ENCODE results near the gene VWF. TPM values are rescaled to one million over a fixed set of nuclear protein-coding genes. Genes with fewer than 3 reads are reported as not detected.
"Not testable (repeated sequence)": the region's sequence is repeated elsewhere in the genome, so short reads cannot be mapped to it uniquely, and the experiment has no call there.

Gene VWF
- total RNA-seq, 1 donor from 2014 or later, result 9.7 TPM

DNA sequence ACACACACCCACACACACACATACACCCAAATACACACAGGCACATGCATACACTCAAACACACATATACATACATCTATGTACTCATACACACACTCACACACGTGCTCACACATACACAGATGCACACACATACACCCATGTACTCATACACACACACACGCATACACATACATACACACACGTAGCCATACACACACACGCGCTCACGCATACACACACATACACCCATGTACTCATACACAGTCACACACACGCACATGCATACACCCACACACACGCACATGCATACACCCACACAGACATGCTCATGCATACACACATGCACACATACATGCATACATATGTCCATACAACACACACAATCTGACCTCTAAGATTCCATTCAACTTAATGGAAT lies 91.7 kb downstream of the VWF start:
- DNase-seq, result no peak

DNA sequence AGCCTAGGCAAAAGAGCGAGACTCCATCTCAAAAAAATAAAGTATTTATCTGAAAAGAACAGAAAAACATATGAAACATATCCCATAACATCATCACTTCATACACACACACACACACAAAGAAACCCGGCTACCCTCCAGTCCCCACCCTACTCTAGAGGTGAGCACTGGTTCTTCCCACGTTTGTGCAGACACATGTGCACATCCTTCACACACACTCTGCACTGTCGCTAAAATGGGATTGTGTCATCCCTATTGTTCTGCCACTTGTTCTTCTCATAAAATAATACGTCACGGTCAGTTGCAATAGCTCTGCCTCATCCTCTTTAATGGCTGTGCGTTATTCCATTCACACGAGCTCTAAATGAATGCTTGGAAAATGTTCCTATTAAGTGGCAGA lies 93.5 kb downstream of the VWF start:
- DNase-seq, result no peak

DNA sequence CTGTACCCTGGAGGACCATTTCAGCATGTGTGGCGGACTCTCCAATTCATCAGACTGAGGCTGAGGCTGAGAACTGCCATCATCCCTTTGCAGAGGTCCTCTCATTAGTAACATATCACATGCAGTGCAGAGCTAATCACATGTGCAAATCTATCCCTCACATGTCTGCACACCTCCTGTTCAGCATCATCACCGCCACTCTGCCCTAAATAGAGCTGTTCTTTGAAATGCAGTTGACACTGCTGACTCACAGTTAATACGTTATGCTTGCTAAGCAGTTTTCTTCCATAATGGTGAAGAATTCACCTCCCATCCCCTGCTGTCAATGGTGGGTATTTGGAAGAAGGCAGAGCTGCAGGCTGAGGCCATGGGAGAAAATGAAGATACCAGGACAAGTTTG lies 94.4 kb downstream of the VWF start:
- no peak for DNase-seq

DNA sequence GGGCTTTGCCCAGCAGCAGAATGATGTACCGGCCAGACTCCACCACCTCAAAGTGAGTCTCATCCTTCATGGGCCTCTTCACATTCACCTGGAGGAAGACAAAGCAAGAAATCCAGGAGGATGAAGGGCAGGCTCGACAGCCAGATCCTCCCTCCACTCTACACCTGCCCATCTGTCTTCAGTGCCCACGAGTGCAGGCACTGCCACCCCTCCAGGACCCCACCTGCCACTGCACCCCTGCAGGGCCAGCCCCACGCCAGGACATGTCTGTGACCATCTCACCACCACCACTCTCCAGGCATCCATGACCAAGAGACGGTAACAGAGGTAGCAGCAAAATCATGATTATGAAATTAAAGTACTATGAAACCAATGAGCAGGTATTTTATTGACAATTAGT lies 95.1 kb downstream of the VWF start:
- no peak for DNase-seq

DNA sequence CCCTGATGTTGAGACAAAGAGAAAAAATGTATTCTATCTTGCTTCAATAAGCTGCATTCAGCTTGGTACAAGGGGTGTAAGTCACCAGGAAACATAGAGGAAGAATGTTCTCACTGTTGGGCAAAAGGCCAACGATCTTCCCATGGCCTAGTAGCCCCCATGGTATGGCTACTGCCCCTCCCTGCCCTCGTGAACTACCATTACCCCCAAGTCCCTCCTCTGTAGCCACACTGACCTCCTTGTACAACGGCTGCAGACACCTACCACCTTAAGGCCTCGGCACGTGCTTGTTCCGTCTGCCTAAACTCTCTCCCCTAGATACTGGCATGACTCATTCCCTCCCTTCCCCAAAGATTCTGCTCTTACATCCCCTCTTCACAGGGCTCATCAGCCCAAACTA lies 97.5 kb downstream of the VWF start:
- no peak for DNase-seq

DNA sequence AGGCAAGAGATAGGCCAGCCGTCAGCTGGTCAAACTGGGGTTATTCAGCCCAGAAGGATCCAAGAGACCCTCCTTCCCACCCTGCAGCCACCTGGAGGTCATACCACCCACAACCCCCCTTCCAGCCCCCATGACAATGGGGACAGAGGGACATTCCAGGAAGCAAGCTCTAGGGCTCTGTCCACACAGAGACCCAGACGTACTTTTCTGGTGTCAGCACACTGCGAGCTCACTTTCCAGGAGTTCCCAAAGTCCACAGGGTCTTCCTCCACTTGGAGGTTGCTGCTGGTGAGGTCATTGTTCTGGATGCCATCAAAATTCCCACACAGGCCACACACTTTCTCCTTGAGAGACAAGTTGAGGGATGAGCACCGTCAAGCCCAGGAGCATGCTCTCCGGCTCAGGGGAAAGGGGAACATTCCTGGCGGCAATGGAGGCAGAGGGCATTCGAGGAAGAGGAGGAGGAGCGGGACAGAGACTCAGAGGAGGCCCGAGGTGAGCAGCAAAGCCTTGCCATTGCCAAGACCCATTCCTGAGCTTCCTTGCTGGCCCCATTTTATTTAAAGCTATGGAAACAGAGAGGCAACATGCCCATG lies 98.7 kb downstream of the VWF start:
- not testable (repeated sequence) for DNase-seq

DNA sequence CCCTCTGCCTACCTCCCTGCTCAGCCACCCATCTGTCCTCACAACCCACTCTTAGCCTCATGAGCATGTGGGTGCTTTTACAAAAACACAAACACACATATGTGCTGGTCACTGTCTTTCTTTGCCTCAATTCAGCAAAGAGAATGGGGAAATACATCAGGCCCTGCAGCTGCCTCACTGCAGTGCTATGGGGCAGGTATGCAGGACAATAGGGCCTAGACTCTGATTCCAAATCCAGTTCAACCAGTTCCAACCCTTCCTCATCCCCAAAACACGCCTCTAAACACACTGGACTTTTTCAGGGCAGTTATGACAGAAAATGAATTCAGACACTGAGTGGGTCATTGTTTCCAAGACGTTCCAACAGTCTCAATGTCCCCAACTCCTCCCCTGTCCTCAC lies 100.4 kb downstream of the VWF start:
- peak; percentile 6 for DNase-seq

DNA sequence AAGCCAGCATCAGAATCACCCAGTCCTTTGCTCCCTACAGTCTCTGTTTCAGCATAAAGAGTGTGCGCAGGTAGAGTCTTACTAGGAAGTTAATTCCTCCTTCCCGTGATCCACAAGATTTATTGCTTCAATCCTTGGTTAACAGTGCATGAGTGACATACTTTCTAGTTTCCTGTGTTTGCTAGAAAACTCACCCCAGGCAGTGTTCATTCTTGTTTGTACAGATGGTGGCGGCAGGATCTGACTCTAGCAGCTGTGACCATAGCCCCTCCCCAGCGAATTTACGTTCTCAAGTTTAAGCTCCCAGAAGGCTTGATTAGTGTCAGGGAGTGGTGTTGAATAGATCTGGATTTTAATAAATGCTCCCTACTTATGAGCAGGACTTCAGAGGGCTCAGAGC lies 103.5 kb downstream of the VWF start:
- DNase-seq, result no peak

DNA sequence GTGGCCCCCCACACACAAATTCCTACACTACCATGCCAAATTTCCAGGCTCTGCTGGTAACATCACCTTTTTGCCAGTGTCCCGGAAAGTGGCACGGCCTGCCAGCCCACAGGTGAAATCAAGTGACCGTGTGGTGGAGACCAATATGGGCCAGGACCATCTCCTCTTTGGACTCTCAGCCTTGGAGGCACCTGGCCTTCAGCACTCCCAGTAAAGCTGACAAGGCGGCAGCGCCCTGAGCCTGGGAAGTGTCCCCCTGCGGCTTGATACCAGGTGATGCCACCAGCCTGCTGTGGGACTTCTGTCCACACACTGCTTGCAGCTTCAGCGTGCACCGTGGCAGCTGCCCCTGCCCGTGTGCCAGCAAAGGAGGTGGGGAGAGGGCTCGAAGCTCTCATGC lies 104.0 kb downstream of the VWF start:
- DNase-seq, result not testable (repeated sequence)

DNA sequence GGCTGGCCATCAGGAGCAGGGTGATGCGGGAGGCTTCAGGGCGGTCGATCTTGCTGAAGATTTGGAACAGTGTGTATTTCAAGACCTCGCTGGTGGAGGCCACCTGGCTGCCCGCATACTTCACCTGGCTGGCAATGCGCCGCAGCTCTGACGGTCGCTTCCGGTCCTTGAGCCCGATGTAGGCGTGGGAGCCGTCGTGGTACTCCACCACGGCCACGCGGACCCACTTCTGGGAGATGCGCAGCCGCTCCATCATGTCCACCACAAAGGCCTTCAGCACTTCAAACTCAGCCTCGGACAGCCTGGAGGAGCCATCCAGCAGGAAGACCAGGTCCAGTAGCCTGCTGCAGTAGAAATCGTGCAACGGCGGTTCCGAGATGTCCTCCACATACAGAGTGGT lies 105.2 kb downstream of the VWF start:
- not testable (repeated sequence) for DNase-seq

DNA sequence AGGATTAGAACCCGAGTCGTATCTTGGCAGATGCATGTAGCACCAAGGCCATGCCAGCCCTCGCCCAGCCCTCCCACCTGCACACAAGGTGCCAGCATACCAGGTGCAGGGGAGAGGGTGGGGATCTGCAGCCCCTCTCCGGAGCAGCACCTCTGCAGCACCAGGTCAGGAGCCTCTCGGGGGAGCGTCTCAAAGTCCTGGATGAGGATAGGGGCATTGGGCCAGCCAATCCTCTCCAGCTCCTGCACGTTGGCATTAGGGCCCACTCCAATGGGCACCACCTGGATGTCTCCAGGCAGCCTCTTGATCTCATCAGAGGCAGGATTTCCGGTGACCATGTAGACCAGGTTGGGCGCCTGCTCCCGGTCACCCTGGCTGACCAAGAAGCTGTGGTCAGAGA lies 106.2 kb downstream of the VWF start:
- no peak for DNase-seq

DNA sequence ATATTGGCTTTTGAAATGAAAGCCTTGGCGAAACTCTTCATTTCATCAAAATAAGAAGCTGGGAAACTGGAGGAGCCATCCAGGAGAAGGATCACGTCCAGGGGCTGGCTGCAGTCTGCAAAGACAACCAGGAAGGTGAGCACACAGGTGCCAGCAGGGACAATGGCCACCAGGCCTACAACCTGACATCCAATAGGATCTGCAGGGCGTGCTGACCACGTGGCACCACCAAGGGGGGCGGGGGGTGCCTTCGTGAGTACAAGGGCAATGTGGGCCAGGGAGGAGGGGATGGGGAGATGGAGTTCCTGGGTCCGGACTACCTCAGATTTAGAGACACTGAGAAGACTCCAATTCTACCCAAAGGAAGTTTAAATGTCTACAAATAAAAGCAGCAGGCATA lies 107.7 kb downstream of the VWF start:
- no peak for DNase-seq

DNA sequence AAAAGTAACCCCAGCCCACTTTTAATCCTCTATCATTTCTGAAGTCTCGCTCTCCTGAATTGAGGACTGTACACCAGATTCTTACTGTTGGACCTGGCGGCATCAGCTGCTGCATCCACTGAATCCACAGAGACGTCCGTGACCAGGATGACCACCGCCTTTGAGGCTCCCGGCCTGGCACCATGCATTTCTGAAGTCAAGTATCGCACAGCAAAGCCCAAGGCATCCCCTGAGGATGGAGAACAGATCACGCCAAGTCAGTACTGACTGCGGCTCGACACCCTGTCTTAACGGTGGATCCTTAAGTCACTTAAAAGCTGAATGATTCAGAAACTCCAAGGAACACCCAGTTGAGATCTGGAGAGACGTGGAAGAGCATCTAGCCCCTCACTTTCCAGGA lies 108.5 kb downstream of the VWF start:
- DNase-seq, result not testable (repeated sequence)

DNA sequence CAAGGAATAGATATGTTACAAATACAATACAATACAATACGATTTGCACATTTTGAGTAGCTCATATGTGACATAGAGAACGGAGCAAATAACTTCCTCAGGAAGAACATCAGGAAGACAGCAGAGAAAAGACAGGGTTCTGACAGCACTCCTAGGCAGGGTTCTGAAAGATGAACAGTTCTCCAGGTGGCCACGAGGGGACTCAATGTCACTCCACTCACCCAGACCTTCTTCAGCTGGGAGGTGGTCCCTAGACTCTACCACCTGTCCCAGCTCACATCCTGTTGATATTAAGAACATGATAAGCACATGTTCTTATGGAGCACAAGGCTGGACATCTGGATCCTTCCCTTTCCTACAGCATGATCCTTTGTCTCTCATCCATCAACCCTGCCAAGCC lies 109.2 kb downstream of the VWF start:
- not testable (repeated sequence) for DNase-seq

DNA sequence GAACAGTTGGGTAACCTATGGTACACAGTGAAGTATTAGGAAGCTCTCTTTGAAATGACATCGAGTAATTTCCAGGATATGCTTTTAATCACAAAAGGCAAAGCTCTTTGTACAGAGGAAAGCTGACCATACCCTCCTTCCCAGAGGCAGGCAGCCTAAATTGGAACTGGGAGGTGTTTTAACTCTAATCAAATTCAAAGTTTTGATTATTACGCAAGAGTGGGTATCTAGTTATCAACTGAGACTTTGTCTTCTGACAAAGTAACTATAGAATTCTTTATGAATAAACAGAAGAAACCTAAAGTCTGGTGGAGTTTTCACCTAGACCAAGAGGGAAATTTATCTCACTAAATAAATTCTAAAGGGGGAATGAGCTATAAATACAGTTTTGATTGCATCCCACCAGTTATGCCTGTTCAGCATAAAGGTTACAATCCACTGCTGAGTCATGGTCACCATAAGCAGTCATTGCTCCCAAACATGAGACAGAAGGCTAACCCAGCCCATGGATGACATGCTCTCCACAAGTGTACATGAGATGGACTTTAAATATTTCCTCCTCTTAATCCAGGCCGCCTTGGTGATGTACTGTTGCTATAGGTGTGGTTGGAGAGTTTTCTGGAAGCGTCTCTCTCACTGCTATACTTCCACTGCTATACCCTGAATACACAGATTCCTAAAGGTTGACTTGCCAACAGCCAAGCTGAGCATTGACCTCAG lies 113.7 kb downstream of the VWF start:
- DNase-seq, result not testable (repeated sequence)

DNA sequence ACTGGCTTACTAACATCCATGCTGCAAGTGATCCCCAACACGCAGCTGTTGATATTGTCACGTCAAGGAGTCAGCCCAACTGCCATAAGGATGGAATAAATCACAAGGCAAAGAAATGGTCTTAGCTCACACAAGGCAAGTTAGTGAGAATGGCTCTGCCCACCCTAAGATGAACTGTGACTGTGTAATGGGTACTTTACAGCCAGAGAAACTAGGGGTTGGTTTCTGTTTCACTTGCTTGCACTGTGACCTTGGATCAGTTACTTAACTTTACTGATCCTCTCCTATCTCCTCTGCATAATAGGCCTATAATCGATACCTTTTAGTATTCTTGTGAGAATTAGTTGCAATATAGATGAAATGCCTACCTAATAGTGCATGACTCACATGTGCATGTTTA lies 127.2 kb downstream of the VWF start:
- DNase-seq, result no peak

DNA sequence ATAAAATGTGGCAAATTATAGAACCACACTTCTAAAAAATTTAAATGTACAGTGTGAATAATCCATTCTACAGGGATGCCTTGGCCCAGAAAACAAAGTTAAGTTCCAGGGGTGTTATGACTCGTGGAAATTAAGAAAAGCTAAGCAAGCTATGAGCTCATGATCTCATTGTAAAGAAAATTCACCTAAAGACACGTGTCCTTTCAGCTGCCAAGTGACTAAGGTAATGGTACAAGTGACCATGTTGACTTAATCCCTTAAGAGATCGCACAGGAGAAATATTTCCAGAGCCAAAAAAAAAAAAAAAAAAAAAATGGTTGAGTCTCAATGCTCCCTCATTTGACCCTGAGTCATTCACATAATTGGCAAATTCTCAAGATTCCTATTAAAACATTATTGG lies 128.0 kb downstream of the VWF start:
- DNase-seq, result no peak

DNA sequence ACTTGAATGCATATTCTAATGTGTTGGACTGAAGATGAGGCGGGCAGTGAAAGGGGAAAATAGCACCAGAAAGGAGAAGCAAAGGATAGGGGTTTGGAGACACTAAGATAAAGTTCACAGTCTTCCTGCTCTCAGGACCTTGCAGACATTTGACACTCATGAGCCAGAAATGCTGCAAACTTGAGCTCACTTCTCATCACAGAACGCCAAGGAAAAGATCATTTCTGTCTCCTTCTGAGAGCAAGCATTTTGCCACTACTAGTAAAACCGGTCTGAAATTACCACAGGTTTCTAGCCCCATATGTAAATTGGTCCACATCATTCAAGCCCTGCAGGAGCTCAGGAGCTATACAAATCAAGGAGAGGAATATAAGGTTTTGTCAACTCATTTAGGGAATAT lies 134.8 kb downstream of the VWF start:
- no peak for DNase-seq

DNA sequence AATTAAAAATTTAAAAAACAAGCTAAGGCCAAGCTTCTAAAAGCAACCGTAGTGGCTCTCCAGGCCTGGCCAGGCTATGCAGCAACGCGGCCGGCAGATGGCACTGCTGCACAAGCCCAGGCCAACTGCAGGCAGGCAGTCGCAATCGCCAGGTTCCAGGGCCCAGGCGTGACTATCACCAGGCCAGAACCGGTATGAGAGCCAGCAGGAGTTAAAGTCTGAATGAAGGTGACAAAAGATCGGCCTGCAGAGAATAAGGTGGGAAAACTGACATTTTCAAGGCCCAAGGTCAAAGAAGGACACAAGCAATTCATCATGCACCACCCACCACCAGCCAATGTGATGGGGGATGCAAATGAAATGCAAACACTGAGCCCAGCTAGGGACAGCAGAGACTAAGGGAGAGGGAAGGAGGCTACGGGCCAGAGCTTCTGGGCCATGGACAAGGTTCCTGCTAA lies 135.8 kb downstream of the VWF start:
- peak; percentile 30 for DNase-seq

DNA sequence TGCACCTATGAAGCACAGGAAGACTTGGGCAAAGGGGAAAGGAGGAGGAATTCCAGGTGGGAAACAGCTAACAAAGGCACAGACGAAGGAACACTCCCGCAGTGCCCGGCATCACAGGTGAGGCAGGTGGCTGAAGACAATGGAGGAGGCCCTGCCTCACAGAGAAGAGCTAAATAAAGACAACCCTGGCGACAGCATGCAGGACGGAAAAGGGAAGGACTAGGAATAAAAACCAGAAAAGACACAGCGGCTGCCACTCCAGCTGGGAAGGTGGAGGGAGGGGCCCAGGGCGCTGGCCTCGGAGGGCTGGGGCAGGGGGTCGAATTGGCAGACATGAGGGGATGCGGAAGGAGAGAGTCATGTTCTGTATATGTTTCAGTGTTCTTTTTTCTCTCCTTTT lies 136.4 kb downstream of the VWF start:
- no peak for DNase-seq

DNA sequence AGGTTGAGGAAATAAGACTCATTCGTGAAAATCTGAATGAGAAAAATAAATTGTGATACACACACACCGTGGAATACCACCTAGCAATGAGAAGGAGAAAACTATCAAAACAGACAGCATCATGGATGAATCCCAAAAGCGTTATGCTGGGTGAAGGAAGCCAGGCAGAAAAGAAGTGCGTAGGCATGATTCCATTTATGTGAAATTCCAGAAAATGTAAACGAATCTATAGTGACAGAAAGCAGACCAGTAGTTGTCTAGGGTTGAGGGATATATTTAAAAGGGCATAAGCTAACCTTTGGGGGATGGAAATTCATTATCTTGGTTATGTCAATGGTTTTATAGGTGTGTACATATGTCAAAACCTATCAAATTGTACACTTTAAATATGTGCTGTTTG lies 136.9 kb downstream of the VWF start:
- DNase-seq, result no peak

DNA sequence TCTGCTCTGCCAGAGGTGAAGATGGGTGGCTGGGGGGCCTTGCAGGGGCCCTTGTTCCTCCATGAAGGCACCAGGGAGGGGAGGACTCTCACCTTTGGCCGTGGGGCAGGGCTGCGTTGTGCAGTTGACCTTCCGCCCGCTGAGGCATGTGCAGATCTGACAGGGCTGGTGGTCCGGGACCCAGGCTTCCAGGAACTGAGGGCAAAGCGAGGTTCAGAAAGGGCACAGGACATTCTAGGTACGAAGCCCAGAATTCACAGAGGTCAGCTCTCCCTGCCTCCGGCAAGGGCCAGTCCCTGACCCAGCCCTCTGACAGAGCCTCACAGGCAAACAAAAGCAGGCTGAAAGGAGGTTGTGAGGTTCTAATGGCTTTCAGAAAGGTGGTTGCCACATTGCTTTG lies 139.0 kb downstream of the VWF start:
- DNase-seq, result no peak

DNA sequence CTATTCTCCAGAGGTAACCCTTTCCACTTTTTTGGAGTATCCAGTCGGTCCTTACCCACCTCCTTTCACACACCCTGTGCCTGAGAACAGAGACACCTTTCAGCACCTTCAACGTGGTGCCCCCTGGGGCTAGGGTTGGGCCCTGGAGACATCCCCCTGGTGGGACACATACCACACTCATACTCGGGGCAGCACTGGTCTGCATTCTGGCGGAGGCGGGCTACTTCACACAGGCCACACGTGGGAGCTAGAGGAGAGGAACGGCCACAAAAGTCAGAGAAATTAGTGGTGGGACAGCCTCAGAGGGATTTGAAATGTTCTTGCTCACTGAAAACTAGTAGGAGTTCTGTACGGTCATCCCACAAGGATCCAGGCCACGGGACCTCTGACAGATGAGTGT lies 139.6 kb downstream of the VWF start:
- no peak for DNase-seq

DNA sequence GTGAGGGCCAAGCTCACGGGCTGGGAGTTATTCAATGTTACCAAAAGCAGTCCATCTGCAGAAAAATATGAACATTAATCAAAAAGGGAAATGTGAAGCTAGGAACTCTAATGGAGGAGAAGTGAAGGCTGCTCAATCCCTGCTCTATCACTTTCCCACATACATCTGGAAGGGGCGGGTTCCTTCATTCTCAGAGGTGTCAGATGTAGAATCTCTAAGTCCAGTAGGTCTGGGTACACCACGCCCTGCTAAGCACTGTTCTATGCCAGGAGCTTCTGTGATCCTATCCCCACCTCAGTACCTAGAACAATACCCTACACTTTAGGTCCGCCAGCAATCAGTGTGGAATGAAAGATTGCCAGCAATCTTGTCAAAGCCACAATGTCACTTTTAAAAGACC lies 142.4 kb downstream of the VWF start:
- no peak for DNase-seq

DNA sequence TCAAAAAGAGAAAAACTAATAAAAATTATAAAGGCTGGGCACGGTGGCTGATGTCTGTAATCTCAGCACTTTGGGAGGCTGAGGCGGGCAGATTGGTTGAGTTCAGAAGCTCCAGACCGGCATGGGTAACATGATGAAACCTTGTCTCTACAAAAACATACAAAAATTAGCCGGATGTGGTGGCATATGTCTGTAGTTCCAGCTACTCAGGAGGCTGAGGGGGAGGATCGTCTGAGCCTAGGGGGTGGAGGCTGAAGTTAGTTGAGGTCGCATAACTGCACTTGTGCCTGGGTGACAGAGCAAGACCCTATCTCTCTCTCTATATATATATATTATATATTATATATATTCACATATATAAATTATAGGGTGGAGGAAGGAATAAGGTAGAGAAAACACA lies 146.9 kb downstream of the VWF start:
- no peak for DNase-seq

Measured in occipital lobe (tissue), 2 donors.